HCT116 (cell line): Measurements from ENCODE around the gene PCDHGA7. TPM values are rescaled to one million over a fixed set of nuclear protein-coding genes. Genes with fewer than 3 reads are reported as not detected.
"Not testable (repeated sequence)": the region's sequence is repeated elsewhere in the genome, so short reads cannot be mapped to it uniquely, and the experiment has no call there.

Experiments
- ATAC-seq: fragments of 200-7000 bp; cut with Tn5 transposase; 2 replicates; pipeline ENCODE4 v1.9.1; 2020; ENCODE audit warnings: mild to moderate bottlenecking, moderate library complexity
- BruUV-seq: library from RNA; stranded (reverse); fragments of 400-500 nt; replicated peaks from 2 replicates; lab custom pipeline; 2021; lab: Mats Ljungman, UMichigan
- CTCF ChIA-PET: fragments of 300-600 bp; sonication (Branson Sonifier 250); formaldehyde crosslinking; loops from one replicate; lab custom pipeline; 2021; ENCODE audit warnings: antibody characterized with exemption; lab: Charles Lee
- POLR2A ChIA-PET: fragments of 300-600, 350-600 bp; sonication (Branson Sonifier 250); formaldehyde crosslinking; loops from one replicate; lab custom pipeline; 2021; ENCODE audit warnings: antibody characterized with exemption; lab: Charles Lee
- RAD21 ChIA-PET, 2 experiments: fragments of 300-600 bp; sonication (Branson Sonifier 250); formaldehyde crosslinking; loops; one replicate each; lab custom pipeline; 2023; ENCODE audit warnings: low total read pairs in 2 of 2; ENCODE audit not compliant: uncharacterized antibody in 2 of 2, unreplicated experiment in 2 of 2, low non-redundant PET in 1 of 2; lab: Charles Lee
- DNase-seq: peaks from one replicate; pipeline ENCODE4 v3.0.0-alpha.2; 2010; ENCODE audit warnings: low read depth, low spot score
- H2AFZ ChIP-seq: fragments of 200-600 bp; shearing (Covaris generic), sonication (generic); 2 replicates; pipeline ENCODE4 v1.6.1; 2017; ENCODE audit warnings: low read depth, mixed run types, mixed read lengths, antibody characterized with exemption, low read length; ENCODE audit not compliant: poor library complexity, severe bottlenecking
- H3K27ac ChIP-seq: 2 replicates; pipeline ENCODE4 v1.5.1; 2012; ENCODE audit warnings: low read depth, low read length
- H3K27me3 ChIP-seq: fragments of 200-600 bp; sonication (generic); 2 replicates; pipeline ENCODE4 v1.6.1; 2016; ENCODE audit warnings: mixed run types, low read length, mixed read lengths; ENCODE audit not compliant: insufficient read depth
- H3K36me3 ChIP-seq, 2 experiments: fragments of 200-500 bp in 1 of 2; fragments of 200-600 bp in 1 of 2; sonication (Bioruptor generic) in 1 of 2; sonication (generic) in 1 of 2; 2 replicates each; pipeline versions ENCODE4 v1.5.1 to v1.6.1; 2014 to 2016; ENCODE audit warnings: low read length in 2 of 2, inconsistent platforms in 1 of 2, mixed read lengths in 1 of 2, mixed run types in 1 of 2; ENCODE audit not compliant: insufficient read depth in 2 of 2, control insufficient read depth in 1 of 2
- H3K4me1 ChIP-seq, 2 experiments: fragments of 200-600 bp in 1 of 2; sonication (generic) in 1 of 2; 2 replicates each; pipeline versions ENCODE4 v1.5.1 to v1.6.1; 2012 to 2017; ENCODE audit warnings: low read length in 2 of 2, inconsistent platforms in 1 of 2, mild to moderate bottlenecking in 1 of 2, mixed read lengths in 1 of 2, mixed run types in 1 of 2, moderate library complexity in 1 of 2; ENCODE audit not compliant: insufficient read depth in 2 of 2, control insufficient read depth in 1 of 2
- H3K4me2 ChIP-seq: fragments of 200-600 bp; sonication (generic); 2 replicates; pipeline ENCODE4 v1.6.1; 2017; ENCODE audit warnings: mixed run types, low read length, mixed read lengths
- H3K4me3 ChIP-seq, 2 experiments: fragments of 200-600 bp in 1 of 2; sonication (generic) in 1 of 2; replicated peaks in 1 of 2; 2 replicates each; pipeline ENCODE4 v1.5.1; 2011 to 2016; ENCODE audit warnings: low read length in 2 of 2, control low read depth in 1 of 2, low read depth in 1 of 2, mild to moderate bottlenecking in 1 of 2, mixed read lengths in 1 of 2, mixed run types in 1 of 2
- H3K79me2 ChIP-seq: fragments of 200-600 bp; sonication (generic); 2 replicates; pipeline ENCODE4 v1.6.1; 2017; ENCODE audit warnings: mild to moderate bottlenecking, mixed run types, low read length, moderate library complexity, mixed read lengths; ENCODE audit not compliant: insufficient read depth
- H3K9ac ChIP-seq: fragments of 200-600 bp; sonication (generic); 2 replicates; pipeline ENCODE4 v1.6.1; 2016; ENCODE audit warnings: low read length, mixed read lengths
- H3K9me2 ChIP-seq: fragments of 200-600 bp; sonication (generic), shearing (Covaris generic); 2 replicates; pipeline ENCODE4 v1.6.1; 2017; ENCODE audit warnings: mixed run types, mild to moderate bottlenecking, moderate library complexity; ENCODE audit not compliant: insufficient read depth
- H3K9me3 ChIP-seq, 2 experiments: fragments of 200-500 bp in 1 of 2; fragments of 200-600 bp in 1 of 2; sonication (Bioruptor generic) in 1 of 2; sonication (generic) in 1 of 2; 2 replicates each; pipeline ENCODE4 v1.6.1; 2014 to 2017; ENCODE audit warnings: low read length in 2 of 2, mixed read lengths in 2 of 2, inconsistent platforms in 1 of 2, low read depth in 1 of 2, mild to moderate bottlenecking in 1 of 2, mixed run types in 1 of 2, moderate library complexity in 1 of 2; ENCODE audit not compliant: control insufficient read depth in 1 of 2, insufficient read depth in 1 of 2
- H4K20me1 ChIP-seq: fragments of 200-600 bp; sonication (generic), shearing (Covaris generic); 2 replicates; pipeline ENCODE4 v1.6.1; 2017; ENCODE audit warnings: mixed run types, mild to moderate bottlenecking, moderate library complexity; ENCODE audit not compliant: insufficient read depth
- ATF3 ChIP-seq: IDR thresholded peaks from 2 replicates; pipeline ENCODE4 v1.6.1; 2012
- CEBPB ChIP-seq: IDR thresholded peaks from 2 replicates; pipeline ENCODE4 v1.6.1; 2012; ENCODE audit warnings: low read depth
- EZH2 ChIP-seq: fragments of 200-600 bp; sonication (generic); IDR thresholded peaks from 2 replicates; pipeline ENCODE4 v1.6.1; 2017; ENCODE audit warnings: antibody characterized with exemption, mixed run types
- EZH2phosphoT487 ChIP-seq: fragments of 200-600 bp; IDR thresholded peaks from 2 replicates; pipeline ENCODE4 v1.6.1; 2018; ENCODE audit warnings: antibody characterized with exemption, borderline replicate concordance
- JUND ChIP-seq: IDR thresholded peaks from 2 replicates; pipeline ENCODE4 v1.6.1; 2012
- POLR2AphosphoS5 ChIP-seq: IDR thresholded peaks from 2 replicates; pipeline ENCODE4 v1.6.1; 2011; ENCODE audit warnings: mild to moderate bottlenecking, low read depth, low read length, moderate library complexity
- RAD21 ChIP-seq: IDR thresholded peaks from 2 replicates; pipeline ENCODE4 v1.6.1; 2012; ENCODE audit warnings: low read depth, mild to moderate bottlenecking
- TCF7L2 ChIP-seq: IDR thresholded peaks from 2 replicates; pipeline ENCODE4 v1.7.0; 2011; ENCODE audit warnings: borderline replicate concordance, inconsistent platforms; ENCODE audit not compliant: insufficient read depth, insufficient read length; ENCODE audit errors: extremely low read depth
- YY1 ChIP-seq: IDR thresholded peaks from 2 replicates; pipeline ENCODE4 v1.6.1; 2011; ENCODE audit warnings: low read length, low read depth, moderate library complexity, mild to moderate bottlenecking; ENCODE audit not compliant: insufficient replicate concordance; ENCODE audit errors: extremely low read depth
- ZNF274 ChIP-seq: fragments of 200-500 bp; sonication (Bioruptor generic); IDR thresholded peaks from 2 replicates; pipeline ENCODE4 v1.6.1; 2014; ENCODE audit warnings: mild to moderate bottlenecking, low read depth, low read length, inconsistent platforms
- intact Hi-C: fragments of 100-400 bp; cut with micrococcal nuclease; formaldehyde crosslinking; loops from 2 replicates; pipeline ENCODE4 v1.10.0; 2022
- total RNA-seq: library from RNA; stranded (reverse); gene quantifications from one replicate; pipeline ENCODE4 v1.2.1, GENCODE V29; 2021; ENCODE audit not compliant: unreplicated experiment
- TF ChIP-seq, protein P1 (sequence below), 3 experiments: fragments of 200-600 bp in 1 of 3; sonication (generic) in 1 of 3; IDR thresholded peaks in 2 of 3; conservative IDR thresholded peaks in 1 of 3; 2 replicates each; pipeline ENCODE4 v1.5.1; 2012 to 2017; ENCODE audit warnings: low read depth in 2 of 3, low read length in 2 of 3, antibody characterized with exemption in 1 of 3, borderline replicate concordance in 1 of 3, control low read depth in 1 of 3, mild to moderate bottlenecking in 1 of 3, mixed read lengths in 1 of 3, mixed run types in 1 of 3, moderate library complexity in 1 of 3; ENCODE audit not compliant: insufficient read depth in 1 of 3

PCDHGA7 gene
- total RNA-seq, 1 experiment from 2014 or later, result not detected

DNA sequence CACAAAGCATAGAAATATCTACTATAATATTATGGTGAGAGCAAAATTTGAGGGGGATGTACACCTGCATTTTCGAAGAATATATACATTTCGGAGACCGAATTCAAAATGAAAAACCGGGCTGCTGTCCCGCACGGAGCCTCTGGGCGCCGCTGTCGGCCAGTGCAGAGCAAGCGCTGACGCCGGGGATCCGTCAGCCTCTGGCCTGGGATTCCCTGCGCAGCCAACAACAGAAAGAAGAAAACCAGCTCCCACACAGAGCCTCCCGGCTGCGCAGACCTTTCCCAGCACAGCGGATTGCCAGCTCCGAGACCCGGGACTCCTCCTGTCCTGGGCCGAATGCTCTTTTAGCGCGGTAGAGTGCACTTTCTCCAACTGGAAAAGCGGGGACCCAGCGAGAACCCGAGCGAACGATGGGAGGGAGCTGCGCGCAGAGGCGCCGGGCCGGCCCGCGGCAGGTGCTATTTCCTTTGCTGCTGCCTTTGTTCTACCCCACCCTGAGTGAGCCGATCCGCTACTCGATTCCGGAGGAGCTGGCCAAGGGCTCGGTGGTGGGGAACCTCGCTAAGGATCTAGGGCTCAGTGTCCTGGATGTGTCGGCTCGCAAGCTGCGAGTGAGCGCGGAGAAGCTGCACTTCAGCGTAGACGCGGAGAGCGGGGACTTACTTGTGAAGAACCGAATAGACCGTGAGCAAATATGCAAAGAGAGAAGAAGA is 25.4 kb downstream of the PCDHGA7 start, which contains the start of gene PCDHGB6:
Gene PCDHGB6 (plus strand): TSS at position 232 of the 716 bp plus-strand sequence. CDS start 182 bp downstream, at position 414.
- RAD21 ChIA-PET, H3K27me3 ChIP-seq, H3K9me3 ChIP-seq, DNase-seq, POLR2A ChIA-PET, H2AFZ ChIP-seq, CTCF ChIA-PET, H3K4me1 ChIP-seq, H3K4me3 ChIP-seq, BruUV-seq, intact Hi-C loops, H3K4me2 ChIP-seq, H3K36me3 ChIP-seq, H3K9ac ChIP-seq, H3K27ac ChIP-seq, ATAC-seq, H3K9me2 ChIP-seq, H3K79me2 ChIP-seq, H4K20me1 ChIP-seq: not testable (repeated sequence)
- TF ChIP-seq, protein P1, sequence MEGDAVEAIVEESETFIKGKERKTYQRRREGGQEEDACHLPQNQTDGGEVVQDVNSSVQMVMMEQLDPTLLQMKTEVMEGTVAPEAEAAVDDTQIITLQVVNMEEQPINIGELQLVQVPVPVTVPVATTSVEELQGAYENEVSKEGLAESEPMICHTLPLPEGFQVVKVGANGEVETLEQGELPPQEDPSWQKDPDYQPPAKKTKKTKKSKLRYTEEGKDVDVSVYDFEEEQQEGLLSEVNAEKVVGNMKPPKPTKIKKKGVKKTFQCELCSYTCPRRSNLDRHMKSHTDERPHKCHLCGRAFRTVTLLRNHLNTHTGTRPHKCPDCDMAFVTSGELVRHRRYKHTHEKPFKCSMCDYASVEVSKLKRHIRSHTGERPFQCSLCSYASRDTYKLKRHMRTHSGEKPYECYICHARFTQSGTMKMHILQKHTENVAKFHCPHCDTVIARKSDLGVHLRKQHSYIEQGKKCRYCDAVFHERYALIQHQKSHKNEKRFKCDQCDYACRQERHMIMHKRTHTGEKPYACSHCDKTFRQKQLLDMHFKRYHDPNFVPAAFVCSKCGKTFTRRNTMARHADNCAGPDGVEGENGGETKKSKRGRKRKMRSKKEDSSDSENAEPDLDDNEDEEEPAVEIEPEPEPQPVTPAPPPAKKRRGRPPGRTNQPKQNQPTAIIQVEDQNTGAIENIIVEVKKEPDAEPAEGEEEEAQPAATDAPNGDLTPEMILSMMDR (IDR thresholded peaks at IDR 0.05 in 2 of 3, conservative IDR thresholded peaks at IDR 0.05 in 1 of 3; ENCODE audit: borderline replicate concordance in 1 of 3, insufficient read depth in 1 of 3, low read depth in 2 of 3, low read length in 2 of 3), result peak in 1 of 3 experiments; percentile 6; a peak in 1 of 6 replicates
- TF ChIP-seq RAD21, result 0 out of 2 replicates have a peak, but pooled peaks have one; percentile 13

DNA sequence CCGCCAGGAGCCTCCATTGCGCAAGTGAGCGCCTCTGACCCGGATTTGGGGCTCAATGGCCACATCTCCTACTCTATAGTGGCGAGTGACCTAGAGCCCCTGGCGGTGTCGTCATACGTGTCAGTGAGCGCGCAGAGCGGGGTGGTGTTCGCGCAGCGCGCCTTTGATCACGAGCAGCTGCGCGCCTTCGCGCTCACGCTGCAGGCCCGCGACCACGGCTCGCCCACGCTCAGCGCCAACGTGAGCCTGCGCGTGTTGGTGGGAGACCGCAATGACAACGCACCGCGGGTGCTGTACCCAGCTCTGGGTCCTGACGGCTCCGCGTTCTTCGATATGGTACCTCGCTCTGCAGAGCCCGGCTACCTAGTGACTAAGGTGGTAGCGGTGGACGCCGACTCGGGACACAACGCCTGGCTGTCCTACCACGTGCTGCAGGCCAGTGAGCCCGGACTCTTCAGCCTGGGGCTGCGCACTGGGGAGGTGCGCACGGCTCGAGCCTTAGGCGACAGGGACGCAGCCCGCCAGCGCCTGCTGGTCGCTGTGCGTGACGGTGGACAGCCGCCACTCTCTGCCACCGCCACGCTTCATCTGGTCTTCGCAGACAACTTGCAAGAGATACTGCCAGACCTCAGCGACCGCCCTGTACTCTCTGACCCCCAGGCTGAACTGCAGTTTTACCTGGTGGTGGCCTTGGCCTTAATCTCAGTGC is 27.2 kb downstream of the PCDHGA7 start:
- POLR2A ChIA-PET, result no interaction called here
- intact Hi-C loops, result no loop called here
- Histone ChIP-seq H3K4me1 (peaks cover 2 to 5% of the 10 kb centered on the region in 2 experiments; a peak in 1 of 4 replicates), H3K9ac (no peak overlapping the region), H3K4me2 (no peak overlapping the region), H3K9me2 (no peaks in the 10 kb centered on the region), H3K27me3 (no peaks in the 10 kb centered on the region), H4K20me1 (no peaks in the 10 kb centered on the region), H3K27ac (no peak overlapping the region), H3K4me3 (no peak overlapping the region), H2AFZ (no peak overlapping the region), H3K9me3 (no peaks in the 10 kb centered on the region; a peak in 1 of 4 replicates), H3K79me2 (no peaks in the 10 kb centered on the region), H3K36me3 (no peaks in the 10 kb centered on the region)
- DNase-seq (no peak), ATAC-seq (no peak)
- RAD21 ChIA-PET, result no interaction called here
- CTCF ChIA-PET, result no interaction called here
- BruUV-seq, result no TSS peak
- TF ChIP-seq POLR2AphosphoS5, result no peak
- no peak for TF ChIP-seq EZH2
- TF ChIP-seq, protein P1 (IDR thresholded peaks at IDR 0.05 in 2 of 3, conservative IDR thresholded peaks at IDR 0.05 in 1 of 3; ENCODE audit: borderline replicate concordance in 1 of 3, insufficient read depth in 1 of 3, low read depth in 2 of 3, low read length in 2 of 3), result no peak
- no peak for TF ChIP-seq JUND
- TF ChIP-seq TCF7L2, result no peak
- no peak for TF ChIP-seq ATF3
- no peak for TF ChIP-seq YY1
- no peak for TF ChIP-seq CEBPB
- TF ChIP-seq ZNF274, result no peak
- TF ChIP-seq EZH2phosphoT487, result no peak
